HG02759 (cell line): ENCODE data around the gene DNM3.
"Not testable (repeated sequence)": the region's sequence is repeated elsewhere in the genome, so short reads cannot be mapped to it uniquely, and the experiment has no call there.

ENCODE experiments used
- ATAC-seq: cut with Tn5 transposase; IDR thresholded peaks from one replicate; pipeline ENCODE4 v1.9.1; 2021; ENCODE audit warnings: mild to moderate bottlenecking, moderate library complexity; ENCODE audit not compliant: unreplicated experiment

The DNM3 gene

GRCh38 chr1:172005856-172006255 lies 164.6 kb downstream of the DNM3 start:
- no peak for ATAC-seq

- no peak for ATAC-seq
Measured at GRCh38 chr1:172006660-172007059, 165.4 kb downstream of the DNM3 start.

GRCh38 chr1:172018727-172019311 lies 177.5 kb downstream of the DNM3 start:
- no peak for ATAC-seq

GRCh38 chr1:172019976-172020375 lies 178.7 kb downstream of the DNM3 start:
- ATAC-seq: no peak

GRCh38 chr1:172024516-172024915 lies 183.2 kb downstream of the DNM3 start:
- no peak for ATAC-seq

- ATAC-seq: not testable (repeated sequence)
Measured at GRCh38 chr1:172024944-172025738, 183.8 kb downstream of the DNM3 start.

GRCh38 chr1:172040466-172040865 lies 199.2 kb downstream of the DNM3 start:
- ATAC-seq: no peak

- ATAC-seq: no peak
Measured at GRCh38 chr1:172041102-172041501, 199.8 kb downstream of the DNM3 start.

- no peak for ATAC-seq
Measured at GRCh38 chr1:172041742-172042141, 200.4 kb downstream of the DNM3 start.

GRCh38 chr1:172043900-172044299 lies 202.6 kb downstream of the DNM3 start:
- no peak for ATAC-seq

- no peak for ATAC-seq
Measured at GRCh38 chr1:172051898-172052297, 210.6 kb downstream of the DNM3 start.

GRCh38 chr1:172054172-172054571 lies 212.9 kb downstream of the DNM3 start:
- no peak for ATAC-seq

- ATAC-seq: not testable (repeated sequence)
Measured at GRCh38 chr1:172055816-172056419, 214.6 kb downstream of the DNM3 start.

GRCh38 chr1:172068334-172068733 lies 227.0 kb downstream of the DNM3 start:
- no peak for ATAC-seq

- ATAC-seq: no peak
Measured at GRCh38 chr1:172069051-172069450, 227.8 kb downstream of the DNM3 start.

GRCh38 chr1:172069534-172069933 lies 228.2 kb downstream of the DNM3 start:
- no peak for ATAC-seq

GRCh38 chr1:172070055-172070454 lies 228.8 kb downstream of the DNM3 start:
- no peak for ATAC-seq

- no peak for ATAC-seq
Measured at GRCh38 chr1:172071746-172072145, 230.4 kb downstream of the DNM3 start.

- not testable (repeated sequence) for ATAC-seq
Measured at GRCh38 chr1:172079859-172080258, 238.6 kb downstream of the DNM3 start.

- no peak for ATAC-seq
Measured at GRCh38 chr1:172083191-172083590, 241.9 kb downstream of the DNM3 start.

- ATAC-seq: no peak
Measured at GRCh38 chr1:172084876-172085275, 243.6 kb downstream of the DNM3 start.

- no peak for ATAC-seq
Measured at GRCh38 chr1:172085317-172085716, 244.0 kb downstream of the DNM3 start.
